Osteocyte (in vitro differentiated cells): ENCODE results near the gene RNF215. TPM values are rescaled to one million over a fixed set of nuclear protein-coding genes. Genes with fewer than 3 reads are reported as not detected.

Source experiments
- DNase-seq: peaks from one replicate; pipeline ENCODE4 v3.0.0; 2021; ENCODE audit warnings: mixed read lengths; ENCODE audit not compliant: unreplicated experiment; ENCODE audit errors: extremely low spot score
- H3K27ac Mint-ChIP-seq: one replicate; pipeline ENCODE4 v1.8.0; 2021; ENCODE audit warnings: mild to moderate bottlenecking, mixed read lengths; ENCODE audit not compliant: unreplicated experiment
- H3K27me3 Mint-ChIP-seq: one replicate; pipeline ENCODE4 v1.8.0; 2021; ENCODE audit warnings: mixed read lengths; ENCODE audit not compliant: unreplicated experiment
- H3K36me3 Mint-ChIP-seq: one replicate; pipeline ENCODE4 v1.8.0; 2021; ENCODE audit warnings: mixed read lengths; ENCODE audit not compliant: unreplicated experiment
- H3K4me1 Mint-ChIP-seq: one replicate; pipeline ENCODE4 v1.8.0; 2021; ENCODE audit warnings: mixed read lengths; ENCODE audit not compliant: unreplicated experiment
- H3K4me3 Mint-ChIP-seq: one replicate; pipeline ENCODE4 v1.8.0; 2021; ENCODE audit warnings: mild to moderate bottlenecking, moderate library complexity, mixed read lengths; ENCODE audit not compliant: unreplicated experiment
- H3K9me3 Mint-ChIP-seq: one replicate; pipeline ENCODE4 v1.8.0; 2021; ENCODE audit warnings: mixed read lengths; ENCODE audit not compliant: unreplicated experiment
- total RNA-seq: library from RNA; stranded (reverse); gene quantifications from 2 replicates; pipeline ENCODE4 v1.2.1, GENCODE V29; 2021
- TF ChIP-seq, protein P1 (sequence below): fragments of 200-600 bp; sonication (generic); IDR thresholded peaks from 2 replicates; pipeline ENCODE4 v1.5.0; 2021; ENCODE audit warnings: antibody characterized with exemption, mild to moderate bottlenecking, moderate library complexity

Gene RNF215
- total RNA-seq, 1 donor from 2014 or later: 36.6 TPM

DNA sequence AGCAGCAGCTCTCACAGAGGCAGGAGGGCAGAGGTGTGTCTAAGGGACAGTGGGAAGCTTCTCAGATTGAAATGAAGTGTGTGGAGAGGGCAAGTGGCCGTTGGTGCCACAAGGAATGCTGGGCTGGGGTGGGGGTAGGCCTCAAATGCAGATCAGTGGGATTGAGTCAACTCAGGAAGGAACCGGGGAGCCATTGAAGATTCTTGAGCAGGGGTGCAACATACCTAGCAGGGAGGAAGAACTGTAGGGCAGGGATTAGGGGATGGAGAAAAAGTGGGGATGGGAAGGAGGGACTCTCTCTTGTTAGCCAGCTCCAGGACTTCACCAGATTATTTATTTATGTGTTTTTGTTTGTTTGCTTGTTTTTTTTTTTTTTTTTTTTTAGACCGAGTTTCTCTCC is 6.7 kb upstream of the RNF215 start:
- no peaks in the 10 kb centered on the region for H3K27me3 Mint-ChIP-seq
- no peaks in the 10 kb centered on the region for H3K9me3 Mint-ChIP-seq
- peaks cover 22% of the 10 kb centered on the region for H3K4me1 Mint-ChIP-seq
- H3K4me3 Mint-ChIP-seq: no peak overlapping the region
- TF ChIP-seq, protein P1, sequence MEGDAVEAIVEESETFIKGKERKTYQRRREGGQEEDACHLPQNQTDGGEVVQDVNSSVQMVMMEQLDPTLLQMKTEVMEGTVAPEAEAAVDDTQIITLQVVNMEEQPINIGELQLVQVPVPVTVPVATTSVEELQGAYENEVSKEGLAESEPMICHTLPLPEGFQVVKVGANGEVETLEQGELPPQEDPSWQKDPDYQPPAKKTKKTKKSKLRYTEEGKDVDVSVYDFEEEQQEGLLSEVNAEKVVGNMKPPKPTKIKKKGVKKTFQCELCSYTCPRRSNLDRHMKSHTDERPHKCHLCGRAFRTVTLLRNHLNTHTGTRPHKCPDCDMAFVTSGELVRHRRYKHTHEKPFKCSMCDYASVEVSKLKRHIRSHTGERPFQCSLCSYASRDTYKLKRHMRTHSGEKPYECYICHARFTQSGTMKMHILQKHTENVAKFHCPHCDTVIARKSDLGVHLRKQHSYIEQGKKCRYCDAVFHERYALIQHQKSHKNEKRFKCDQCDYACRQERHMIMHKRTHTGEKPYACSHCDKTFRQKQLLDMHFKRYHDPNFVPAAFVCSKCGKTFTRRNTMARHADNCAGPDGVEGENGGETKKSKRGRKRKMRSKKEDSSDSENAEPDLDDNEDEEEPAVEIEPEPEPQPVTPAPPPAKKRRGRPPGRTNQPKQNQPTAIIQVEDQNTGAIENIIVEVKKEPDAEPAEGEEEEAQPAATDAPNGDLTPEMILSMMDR: no peak
- no peak overlapping the region for H3K27ac Mint-ChIP-seq
- no peaks in the 10 kb centered on the region for H3K36me3 Mint-ChIP-seq
- no peak for DNase-seq

DNA sequence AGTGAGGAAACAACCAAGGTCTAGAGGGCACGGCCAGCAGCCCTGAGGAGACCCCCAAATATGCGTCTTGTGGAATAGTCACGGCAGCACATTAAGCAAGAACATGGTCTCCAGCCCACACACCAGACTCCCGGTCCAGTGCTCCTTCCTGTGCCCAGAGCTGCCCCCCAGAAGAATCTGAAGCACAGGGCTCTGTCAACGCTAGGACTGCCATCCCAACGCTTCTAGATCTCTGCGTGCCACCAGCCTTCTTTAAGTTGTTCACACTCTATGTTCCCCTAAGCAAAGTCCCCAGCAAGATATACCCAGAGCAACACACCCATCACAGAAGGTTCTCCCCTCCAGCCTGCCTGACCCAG is 6.1 kb upstream of the RNF215 start:
- TF ChIP-seq, protein P1: no peak
- H3K36me3 Mint-ChIP-seq: no peaks in the 10 kb centered on the region
- no peak for DNase-seq
- H3K4me3 Mint-ChIP-seq: no peak overlapping the region
- no peaks in the 10 kb centered on the region for H3K9me3 Mint-ChIP-seq
- no peak overlapping the region for H3K27ac Mint-ChIP-seq
- no peaks in the 10 kb centered on the region for H3K27me3 Mint-ChIP-seq
- peaks cover 16% of the 10 kb centered on the region for H3K4me1 Mint-ChIP-seq

DNA sequence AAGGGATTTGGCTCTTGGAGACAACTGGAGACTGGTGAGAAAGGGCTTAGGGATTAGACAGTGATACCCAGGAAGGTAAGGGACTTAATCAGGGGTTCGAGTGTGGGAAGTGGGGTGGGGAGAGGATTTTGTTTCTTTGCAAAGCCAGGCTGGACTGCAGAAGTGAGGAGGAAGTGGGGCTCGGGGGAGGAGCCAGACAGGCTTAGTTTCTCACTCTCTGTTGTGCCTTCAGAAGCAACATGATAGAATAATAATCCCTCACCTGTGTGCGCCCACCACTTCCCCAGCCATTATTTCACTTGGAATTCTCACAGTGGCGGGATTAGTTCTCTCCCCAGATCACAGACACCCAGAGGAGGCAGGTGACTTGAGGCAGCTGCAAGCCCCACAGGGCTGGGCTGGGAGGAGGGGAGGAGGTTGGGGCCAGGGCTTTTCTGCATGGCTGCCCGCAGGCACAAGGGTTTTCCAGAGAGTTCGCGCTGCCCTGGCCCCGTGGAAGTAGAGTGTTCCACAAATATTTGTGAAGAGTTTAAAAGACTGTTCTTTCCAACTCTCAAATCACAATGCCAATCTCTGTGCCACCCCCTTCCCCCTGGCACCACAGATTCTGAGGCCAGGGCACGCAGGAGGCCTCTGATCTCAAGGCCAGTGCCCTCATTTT is 5.6 kb upstream of the RNF215 start:
- no peaks in the 10 kb centered on the region for H3K9me3 Mint-ChIP-seq
- H3K27me3 Mint-ChIP-seq: no peaks in the 10 kb centered on the region
- peaks cover 11% of the 10 kb centered on the region for H3K4me1 Mint-ChIP-seq
- H3K36me3 Mint-ChIP-seq: no peaks in the 10 kb centered on the region
- TF ChIP-seq, protein P1: no peak
- no peak overlapping the region for H3K4me3 Mint-ChIP-seq
- DNase-seq: no peak
- no peak overlapping the region for H3K27ac Mint-ChIP-seq

DNA sequence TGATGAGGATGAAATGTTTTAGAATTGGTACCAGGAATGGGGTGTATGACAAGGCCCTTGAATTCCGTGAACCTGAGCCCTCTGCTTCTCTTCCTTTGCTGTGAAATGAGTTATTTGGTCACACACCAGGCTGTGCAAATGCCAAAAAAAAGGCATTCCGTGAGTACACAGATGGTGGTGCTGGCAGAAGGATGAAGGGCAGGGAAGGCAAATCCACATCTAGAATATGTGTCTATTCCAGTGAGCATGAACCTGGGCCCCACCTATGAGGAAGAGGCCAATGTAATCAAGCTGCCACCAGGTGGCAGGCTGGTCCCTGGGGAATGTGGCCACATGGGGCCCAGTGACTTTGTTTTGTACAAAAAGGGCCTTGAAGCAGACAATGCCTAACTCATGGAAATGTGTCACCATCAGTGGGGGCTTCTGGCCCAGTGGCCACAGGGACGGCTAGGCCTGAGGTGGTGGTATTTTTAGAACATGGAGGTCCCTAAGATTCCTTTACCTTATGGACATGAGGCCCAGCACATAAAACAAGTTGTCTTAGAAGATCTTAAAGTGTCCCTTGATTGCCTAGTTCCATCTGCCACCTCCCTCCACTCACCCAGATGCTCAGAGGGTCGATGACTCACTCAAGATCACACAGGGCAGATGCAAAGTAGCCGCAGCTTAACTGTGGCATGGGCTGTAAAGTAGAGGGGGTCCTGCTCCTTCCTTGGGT is 3.9 kb upstream of the RNF215 start:
- no peak overlapping the region for H3K27ac Mint-ChIP-seq
- H3K27me3 Mint-ChIP-seq: no peaks in the 10 kb centered on the region
- no peak overlapping the region for H3K4me3 Mint-ChIP-seq
- no peak for DNase-seq
- no peaks in the 10 kb centered on the region for H3K36me3 Mint-ChIP-seq
- H3K4me1 Mint-ChIP-seq: peaks cover 12% of the 10 kb centered on the region
- TF ChIP-seq, protein P1: peak; percentile 58
- H3K9me3 Mint-ChIP-seq: no peaks in the 10 kb centered on the region

DNA sequence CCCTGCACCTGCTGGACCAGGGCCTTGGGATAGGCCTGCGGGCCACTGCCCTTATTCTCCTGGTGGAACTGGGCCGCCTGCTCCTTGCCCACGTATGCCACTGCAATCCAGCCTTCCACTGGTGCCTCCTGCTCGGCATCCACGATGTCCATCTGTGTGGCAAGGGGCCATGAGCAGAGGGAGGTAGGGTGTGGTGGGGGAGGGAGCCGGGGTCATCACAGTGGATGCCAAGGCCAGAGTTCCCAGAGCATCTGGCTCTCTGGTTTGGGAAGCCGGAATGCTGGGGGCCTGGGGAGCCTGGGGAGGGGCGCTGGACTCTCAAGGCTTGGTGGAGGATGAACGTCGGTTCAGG is 627 bp downstream of the RNF215 start:
- peaks cover 7% of the 10 kb centered on the region for H3K36me3 Mint-ChIP-seq
- no peak for DNase-seq
- H3K4me3 Mint-ChIP-seq: peak overlapping the region; percentile 84
- H3K4me1 Mint-ChIP-seq: peaks cover 14% of the 10 kb centered on the region
- TF ChIP-seq, protein P1: no peak
- no peaks in the 10 kb centered on the region for H3K9me3 Mint-ChIP-seq
- H3K27me3 Mint-ChIP-seq: no peaks in the 10 kb centered on the region
- H3K27ac Mint-ChIP-seq: peak overlapping the region; percentile 81
